HCT116 (cell line): ENCODE results near the gene ZNF534. TPM values are rescaled to one million over a fixed set of nuclear protein-coding genes. Genes with fewer than 3 reads are reported as not detected.

Experiments
- ATAC-seq: fragments of 200-7000 bp; cut with Tn5 transposase; 2 replicates; pipeline ENCODE4 v1.9.1; 2020; ENCODE audit warnings: mild to moderate bottlenecking, moderate library complexity
- BruUV-seq: library from RNA; stranded (reverse); fragments of 400-500 nt; replicated peaks from 2 replicates; lab custom pipeline; 2021; lab: Mats Ljungman, UMichigan
- CTCF ChIA-PET: fragments of 300-600 bp; sonication (Branson Sonifier 250); formaldehyde crosslinking; loops from one replicate; lab custom pipeline; 2021; ENCODE audit warnings: antibody characterized with exemption; lab: Charles Lee
- POLR2A ChIA-PET: fragments of 300-600, 350-600 bp; sonication (Branson Sonifier 250); formaldehyde crosslinking; loops from one replicate; lab custom pipeline; 2021; ENCODE audit warnings: antibody characterized with exemption; lab: Charles Lee
- RAD21 ChIA-PET, 2 experiments: fragments of 300-600 bp; sonication (Branson Sonifier 250); formaldehyde crosslinking; loops; one replicate each; lab custom pipeline; 2023; ENCODE audit warnings: low total read pairs in 2 of 2; ENCODE audit not compliant: uncharacterized antibody in 2 of 2, unreplicated experiment in 2 of 2, low non-redundant PET in 1 of 2; lab: Charles Lee
- DNase-seq: peaks from one replicate; pipeline ENCODE4 v3.0.0-alpha.2; 2010; ENCODE audit warnings: low read depth, low spot score
- H2AFZ ChIP-seq: fragments of 200-600 bp; shearing (Covaris generic), sonication (generic); 2 replicates; pipeline ENCODE4 v1.6.1; 2017; ENCODE audit warnings: low read depth, mixed run types, mixed read lengths, antibody characterized with exemption, low read length; ENCODE audit not compliant: poor library complexity, severe bottlenecking
- H3K27ac ChIP-seq: 2 replicates; pipeline ENCODE4 v1.5.1; 2012; ENCODE audit warnings: low read depth, low read length
- H3K27me3 ChIP-seq: fragments of 200-600 bp; sonication (generic); 2 replicates; pipeline ENCODE4 v1.6.1; 2016; ENCODE audit warnings: mixed run types, low read length, mixed read lengths; ENCODE audit not compliant: insufficient read depth
- H3K36me3 ChIP-seq, 2 experiments: fragments of 200-500 bp in 1 of 2; fragments of 200-600 bp in 1 of 2; sonication (Bioruptor generic) in 1 of 2; sonication (generic) in 1 of 2; 2 replicates each; pipeline versions ENCODE4 v1.5.1 to v1.6.1; 2014 to 2016; ENCODE audit warnings: low read length in 2 of 2, inconsistent platforms in 1 of 2, mixed read lengths in 1 of 2, mixed run types in 1 of 2; ENCODE audit not compliant: insufficient read depth in 2 of 2, control insufficient read depth in 1 of 2
- H3K4me1 ChIP-seq, 2 experiments: fragments of 200-600 bp in 1 of 2; sonication (generic) in 1 of 2; 2 replicates each; pipeline versions ENCODE4 v1.5.1 to v1.6.1; 2012 to 2017; ENCODE audit warnings: low read length in 2 of 2, inconsistent platforms in 1 of 2, mild to moderate bottlenecking in 1 of 2, mixed read lengths in 1 of 2, mixed run types in 1 of 2, moderate library complexity in 1 of 2; ENCODE audit not compliant: insufficient read depth in 2 of 2, control insufficient read depth in 1 of 2
- H3K4me2 ChIP-seq: fragments of 200-600 bp; sonication (generic); 2 replicates; pipeline ENCODE4 v1.6.1; 2017; ENCODE audit warnings: mixed run types, low read length, mixed read lengths
- H3K4me3 ChIP-seq, 2 experiments: fragments of 200-600 bp in 1 of 2; sonication (generic) in 1 of 2; replicated peaks in 1 of 2; 2 replicates each; pipeline ENCODE4 v1.5.1; 2011 to 2016; ENCODE audit warnings: low read length in 2 of 2, control low read depth in 1 of 2, low read depth in 1 of 2, mild to moderate bottlenecking in 1 of 2, mixed read lengths in 1 of 2, mixed run types in 1 of 2
- H3K79me2 ChIP-seq: fragments of 200-600 bp; sonication (generic); 2 replicates; pipeline ENCODE4 v1.6.1; 2017; ENCODE audit warnings: mild to moderate bottlenecking, mixed run types, low read length, moderate library complexity, mixed read lengths; ENCODE audit not compliant: insufficient read depth
- H3K9ac ChIP-seq: fragments of 200-600 bp; sonication (generic); 2 replicates; pipeline ENCODE4 v1.6.1; 2016; ENCODE audit warnings: low read length, mixed read lengths
- H3K9me2 ChIP-seq: fragments of 200-600 bp; sonication (generic), shearing (Covaris generic); 2 replicates; pipeline ENCODE4 v1.6.1; 2017; ENCODE audit warnings: mixed run types, mild to moderate bottlenecking, moderate library complexity; ENCODE audit not compliant: insufficient read depth
- H3K9me3 ChIP-seq, 2 experiments: fragments of 200-500 bp in 1 of 2; fragments of 200-600 bp in 1 of 2; sonication (Bioruptor generic) in 1 of 2; sonication (generic) in 1 of 2; 2 replicates each; pipeline ENCODE4 v1.6.1; 2014 to 2017; ENCODE audit warnings: low read length in 2 of 2, mixed read lengths in 2 of 2, inconsistent platforms in 1 of 2, low read depth in 1 of 2, mild to moderate bottlenecking in 1 of 2, mixed run types in 1 of 2, moderate library complexity in 1 of 2; ENCODE audit not compliant: control insufficient read depth in 1 of 2, insufficient read depth in 1 of 2
- H4K20me1 ChIP-seq: fragments of 200-600 bp; sonication (generic), shearing (Covaris generic); 2 replicates; pipeline ENCODE4 v1.6.1; 2017; ENCODE audit warnings: mixed run types, mild to moderate bottlenecking, moderate library complexity; ENCODE audit not compliant: insufficient read depth
- ATF3 ChIP-seq: IDR thresholded peaks from 2 replicates; pipeline ENCODE4 v1.6.1; 2012
- CBX3 ChIP-seq: IDR thresholded peaks from 2 replicates; pipeline ENCODE4 v1.6.1; 2012; ENCODE audit warnings: low read depth
- CEBPB ChIP-seq: IDR thresholded peaks from 2 replicates; pipeline ENCODE4 v1.6.1; 2012; ENCODE audit warnings: low read depth
- CTCF ChIP-seq, 3 experiments: fragments of 200-600 bp in 1 of 3; sonication (generic) in 1 of 3; IDR thresholded peaks in 2 of 3; conservative IDR thresholded peaks in 1 of 3; 2 replicates each; pipeline ENCODE4 v1.5.1; 2012 to 2017; ENCODE audit warnings: low read depth in 2 of 3, low read length in 2 of 3, antibody characterized with exemption in 1 of 3, borderline replicate concordance in 1 of 3, control low read depth in 1 of 3, mild to moderate bottlenecking in 1 of 3, mixed read lengths in 1 of 3, mixed run types in 1 of 3, moderate library complexity in 1 of 3; ENCODE audit not compliant: insufficient read depth in 1 of 3
- EGR1 ChIP-seq: IDR thresholded peaks from 2 replicates; pipeline ENCODE4 v1.6.1; 2012; ENCODE audit warnings: low read depth
- ELF1 ChIP-seq: IDR thresholded peaks from 2 replicates; pipeline ENCODE4 v1.6.1; 2012; ENCODE audit warnings: low read depth, borderline replicate concordance
- EZH2 ChIP-seq: fragments of 200-600 bp; sonication (generic); IDR thresholded peaks from 2 replicates; pipeline ENCODE4 v1.6.1; 2017; ENCODE audit warnings: antibody characterized with exemption, mixed run types
- EZH2phosphoT487 ChIP-seq: fragments of 200-600 bp; IDR thresholded peaks from 2 replicates; pipeline ENCODE4 v1.6.1; 2018; ENCODE audit warnings: antibody characterized with exemption, borderline replicate concordance
- FOSL1 ChIP-seq: IDR thresholded peaks from 2 replicates; pipeline ENCODE4 v1.6.1; 2012; ENCODE audit warnings: low read depth
- JUND ChIP-seq: IDR thresholded peaks from 2 replicates; pipeline ENCODE4 v1.6.1; 2012
- POLR2A ChIP-seq: IDR thresholded peaks from 2 replicates; pipeline ENCODE4 v1.7.0; 2011; ENCODE audit warnings: borderline replicate concordance; ENCODE audit not compliant: insufficient read depth, insufficient read length; ENCODE audit errors: extremely low read depth
- RAD21 ChIP-seq: IDR thresholded peaks from 2 replicates; pipeline ENCODE4 v1.6.1; 2012; ENCODE audit warnings: low read depth, mild to moderate bottlenecking
- SIN3A ChIP-seq: IDR thresholded peaks from 2 replicates; pipeline ENCODE4 v1.6.1; 2012; ENCODE audit warnings: low read depth
- SRF ChIP-seq: IDR thresholded peaks from 2 replicates; pipeline ENCODE4 v1.6.1; 2012; ENCODE audit warnings: low read depth
- YY1 ChIP-seq: IDR thresholded peaks from 2 replicates; pipeline ENCODE4 v1.6.1; 2011; ENCODE audit warnings: low read length, low read depth, moderate library complexity, mild to moderate bottlenecking; ENCODE audit not compliant: insufficient replicate concordance; ENCODE audit errors: extremely low read depth
- ZBTB33 ChIP-seq: IDR thresholded peaks from 2 replicates; pipeline ENCODE4 v1.6.1; 2011; ENCODE audit warnings: mild to moderate bottlenecking, low read length, moderate library complexity; ENCODE audit not compliant: insufficient replicate concordance; ENCODE audit errors: extremely low read depth
- ZFX ChIP-seq: fragments of 450-650 bp; IDR thresholded peaks from 2 replicates; pipeline ENCODE4 v1.6.1; 2017
- ZNF274 ChIP-seq: fragments of 200-500 bp; sonication (Bioruptor generic); IDR thresholded peaks from 2 replicates; pipeline ENCODE4 v1.6.1; 2014; ENCODE audit warnings: mild to moderate bottlenecking, low read depth, low read length, inconsistent platforms
- intact Hi-C: fragments of 100-400 bp; cut with micrococcal nuclease; formaldehyde crosslinking; loops from 2 replicates; pipeline ENCODE4 v1.10.0; 2022
- total RNA-seq: library from RNA; stranded (reverse); gene quantifications from one replicate; pipeline ENCODE4 v1.2.1, GENCODE V29; 2021; ENCODE audit not compliant: unreplicated experiment
- TF ChIP-seq, protein P1 (sequence below): IDR thresholded peaks from 2 replicates; pipeline ENCODE4 v1.6.1; 2012
- TF ChIP-seq, protein P2 (sequence below): IDR thresholded peaks from 2 replicates; pipeline ENCODE4 v1.6.1; 2012; ENCODE audit warnings: low read depth

ZNF534 gene
- total RNA-seq, 1 experiment from 2014 or later, result not detected

- Histone ChIP-seq H3K4me2 (no peak overlapping the region), H3K4me1 (no peaks in the 10 kb centered on the region), H3K9me3 (peaks cover 5 to 21% of the 10 kb centered on the region in 2 experiments; a peak in 2 of 4 replicates), H3K9me2 (no peaks in the 10 kb centered on the region), H3K9ac (no peak overlapping the region), H3K79me2 (no peaks in the 10 kb centered on the region), H3K27me3 (no peaks in the 10 kb centered on the region), H3K27ac (no peak overlapping the region), H3K36me3 (no peaks in the 10 kb centered on the region), H4K20me1 (no peaks in the 10 kb centered on the region), H2AFZ (no peak overlapping the region), H3K4me3 (no peak overlapping the region)
- no peak for ATAC-seq
- no TSS peak for BruUV-seq
- intact Hi-C loops, result no loop called here
- ChIA-PET POLR2A (no interaction called here), CTCF (no interaction called here), RAD21 (no interaction called here)
- no peak for TF ChIP-seq CTCF (IDR thresholded peaks at IDR 0.05 in 2 of 3, conservative IDR thresholded peaks at IDR 0.05 in 1 of 3; ENCODE audit: borderline replicate concordance in 1 of 3, insufficient read depth in 1 of 3, low read depth in 2 of 3, low read length in 2 of 3)
- TF ChIP-seq, protein P1, sequence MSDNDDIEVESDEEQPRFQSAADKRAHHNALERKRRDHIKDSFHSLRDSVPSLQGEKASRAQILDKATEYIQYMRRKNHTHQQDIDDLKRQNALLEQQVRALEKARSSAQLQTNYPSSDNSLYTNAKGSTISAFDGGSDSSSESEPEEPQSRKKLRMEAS, result no peak
- TF ChIP-seq CEBPB, result no peak
- no peak for TF ChIP-seq EGR1
- no peak for TF ChIP-seq RAD21
- TF ChIP-seq CBX3, result no peak
- TF ChIP-seq, protein P2, sequence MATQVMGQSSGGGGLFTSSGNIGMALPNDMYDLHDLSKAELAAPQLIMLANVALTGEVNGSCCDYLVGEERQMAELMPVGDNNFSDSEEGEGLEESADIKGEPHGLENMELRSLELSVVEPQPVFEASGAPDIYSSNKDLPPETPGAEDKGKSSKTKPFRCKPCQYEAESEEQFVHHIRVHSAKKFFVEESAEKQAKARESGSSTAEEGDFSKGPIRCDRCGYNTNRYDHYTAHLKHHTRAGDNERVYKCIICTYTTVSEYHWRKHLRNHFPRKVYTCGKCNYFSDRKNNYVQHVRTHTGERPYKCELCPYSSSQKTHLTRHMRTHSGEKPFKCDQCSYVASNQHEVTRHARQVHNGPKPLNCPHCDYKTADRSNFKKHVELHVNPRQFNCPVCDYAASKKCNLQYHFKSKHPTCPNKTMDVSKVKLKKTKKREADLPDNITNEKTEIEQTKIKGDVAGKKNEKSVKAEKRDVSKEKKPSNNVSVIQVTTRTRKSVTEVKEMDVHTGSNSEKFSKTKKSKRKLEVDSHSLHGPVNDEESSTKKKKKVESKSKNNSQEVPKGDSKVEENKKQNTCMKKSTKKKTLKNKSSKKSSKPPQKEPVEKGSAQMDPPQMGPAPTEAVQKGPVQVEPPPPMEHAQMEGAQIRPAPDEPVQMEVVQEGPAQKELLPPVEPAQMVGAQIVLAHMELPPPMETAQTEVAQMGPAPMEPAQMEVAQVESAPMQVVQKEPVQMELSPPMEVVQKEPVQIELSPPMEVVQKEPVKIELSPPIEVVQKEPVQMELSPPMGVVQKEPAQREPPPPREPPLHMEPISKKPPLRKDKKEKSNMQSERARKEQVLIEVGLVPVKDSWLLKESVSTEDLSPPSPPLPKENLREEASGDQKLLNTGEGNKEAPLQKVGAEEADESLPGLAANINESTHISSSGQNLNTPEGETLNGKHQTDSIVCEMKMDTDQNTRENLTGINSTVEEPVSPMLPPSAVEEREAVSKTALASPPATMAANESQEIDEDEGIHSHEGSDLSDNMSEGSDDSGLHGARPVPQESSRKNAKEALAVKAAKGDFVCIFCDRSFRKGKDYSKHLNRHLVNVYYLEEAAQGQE, result no peak
- no peak for TF ChIP-seq POLR2A
- TF ChIP-seq ZBTB33, result no peak
- TF ChIP-seq JUND, result no peak
- TF ChIP-seq SRF, result no peak
- no peak for TF ChIP-seq ZFX
- no peak for TF ChIP-seq YY1
- TF ChIP-seq FOSL1, result no peak
- no peak for TF ChIP-seq ELF1
- no peak for TF ChIP-seq EZH2phosphoT487
- no peak for TF ChIP-seq ZNF274
- no peak for TF ChIP-seq SIN3A
- no peak for TF ChIP-seq ATF3
- no peak for TF ChIP-seq EZH2
- no peak for DNase-seq
Observed at GRCh38 chr19:52410276-52410675, 18.7 kb upstream of the ZNF534 start.
